HG03520 (cell line): ENCODE results near the gene SPAG16.
"Not testable (repeated sequence)": the region's sequence is repeated elsewhere in the genome, so short reads cannot be mapped to it uniquely, and the experiment has no call there.

ENCODE experiments used
- ATAC-seq: cut with Tn5 transposase; IDR thresholded peaks from one replicate; pipeline ENCODE4 v1.9.1; 2021; ENCODE audit warnings: mild to moderate bottlenecking, moderate library complexity; ENCODE audit not compliant: unreplicated experiment

Gene SPAG16

DNA sequence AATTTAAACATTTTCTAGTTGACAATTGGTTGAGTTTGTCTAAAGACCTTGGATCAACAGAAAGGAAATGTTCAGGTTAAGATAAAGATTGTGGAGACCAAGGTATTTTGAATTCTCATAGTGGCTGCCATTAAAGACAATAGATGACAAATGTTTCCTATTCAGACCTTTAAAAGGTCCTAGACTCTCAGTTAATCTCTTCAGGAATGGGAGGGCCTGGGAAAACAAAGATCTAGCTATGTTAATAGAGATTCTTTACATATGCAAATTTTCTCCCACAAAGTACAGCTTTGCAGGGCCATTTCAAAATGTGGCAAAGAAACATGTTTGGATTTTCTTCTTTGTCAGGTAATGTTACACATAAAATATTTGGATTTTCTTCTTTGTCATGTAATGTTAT is 403.9 kb downstream of the SPAG16 start:
- ATAC-seq = no peak

GRCh38 chr2:213688825-213689224 is 404.6 kb downstream of the SPAG16 start:
- ATAC-seq = not testable (repeated sequence)

DNA sequence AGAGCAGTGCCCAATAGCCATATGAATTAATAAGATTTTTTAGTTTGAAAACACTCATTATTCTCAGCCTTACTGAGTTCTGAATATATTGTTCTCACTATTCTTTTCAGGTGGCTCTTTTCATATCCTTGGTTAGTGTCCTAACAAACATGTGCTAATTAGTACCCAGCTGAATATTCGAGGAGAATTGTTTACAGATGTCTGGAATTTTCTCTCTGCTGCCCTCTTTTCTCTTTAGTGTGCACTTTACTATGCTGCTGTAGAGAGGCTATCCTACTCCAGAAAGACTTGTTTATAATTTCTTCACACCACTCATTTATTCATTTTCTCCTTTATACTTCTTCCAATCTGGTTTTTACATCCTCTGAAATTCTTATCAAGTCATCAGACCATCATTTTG is 405.3 kb downstream of the SPAG16 start:
- no peak for ATAC-seq

DNA sequence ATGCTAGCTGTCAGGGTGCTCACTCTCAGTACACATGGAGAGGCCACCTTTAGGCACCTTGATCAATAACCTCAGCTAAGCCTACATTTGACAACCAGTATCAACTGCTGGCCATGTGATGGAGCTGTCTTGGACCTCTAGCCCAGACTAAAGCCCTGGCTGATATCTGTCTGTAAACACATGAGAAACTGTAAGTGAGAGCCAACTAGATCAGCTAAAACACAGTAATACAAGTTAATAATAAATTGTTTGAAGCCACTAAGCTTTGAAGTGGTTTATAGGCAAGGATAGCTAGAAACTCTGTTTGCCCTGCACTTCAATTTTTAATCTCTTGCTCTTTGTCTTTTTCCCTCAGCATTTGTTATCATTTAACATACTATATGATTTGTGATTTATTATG is 407.1 kb downstream of the SPAG16 start:
- ATAC-seq = no peak

- ATAC-seq = peak; percentile 62
Observed at GRCh38 chr2:213696442-213696841, 412.2 kb downstream of the SPAG16 start.

- ATAC-seq = not testable (repeated sequence)
Observed at GRCh38 chr2:213701365-213701764, 417.1 kb downstream of the SPAG16 start.

DNA sequence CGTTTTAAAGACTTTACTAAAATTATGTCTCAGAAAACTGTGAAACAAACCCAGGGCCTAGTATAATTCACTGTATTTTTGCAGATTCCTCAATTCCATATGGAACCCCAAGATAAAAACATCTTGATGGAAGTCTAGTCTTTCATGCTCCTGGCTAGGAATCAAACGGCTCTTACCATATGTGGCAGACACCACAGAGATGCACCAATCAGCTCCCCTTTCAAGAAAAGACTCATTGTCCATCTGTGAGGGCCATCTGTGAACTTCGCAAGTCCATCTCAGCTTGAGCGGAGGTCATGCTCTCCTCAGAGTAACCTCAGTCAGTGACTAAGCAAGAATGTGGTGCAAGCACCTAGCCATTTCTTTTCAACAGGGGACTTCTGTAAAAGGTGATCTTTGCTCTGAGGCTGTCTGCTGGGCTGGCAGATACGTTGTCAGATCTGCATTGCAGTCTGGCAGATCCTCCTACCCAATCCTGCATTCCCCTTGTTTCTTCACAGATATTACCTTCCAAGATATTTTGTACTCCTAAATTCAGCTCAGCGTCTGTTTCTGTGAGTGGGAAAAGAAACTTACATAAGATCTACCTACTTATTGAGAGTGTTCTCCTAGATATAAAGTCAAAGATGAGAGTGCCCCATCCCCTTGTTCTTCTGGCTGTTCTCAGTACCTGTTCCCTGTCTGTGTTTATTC is 419.3 kb downstream of the SPAG16 start:
- no peak for ATAC-seq

- no peak for ATAC-seq
Observed at GRCh38 chr2:213710164-213710563, 425.9 kb downstream of the SPAG16 start.

DNA sequence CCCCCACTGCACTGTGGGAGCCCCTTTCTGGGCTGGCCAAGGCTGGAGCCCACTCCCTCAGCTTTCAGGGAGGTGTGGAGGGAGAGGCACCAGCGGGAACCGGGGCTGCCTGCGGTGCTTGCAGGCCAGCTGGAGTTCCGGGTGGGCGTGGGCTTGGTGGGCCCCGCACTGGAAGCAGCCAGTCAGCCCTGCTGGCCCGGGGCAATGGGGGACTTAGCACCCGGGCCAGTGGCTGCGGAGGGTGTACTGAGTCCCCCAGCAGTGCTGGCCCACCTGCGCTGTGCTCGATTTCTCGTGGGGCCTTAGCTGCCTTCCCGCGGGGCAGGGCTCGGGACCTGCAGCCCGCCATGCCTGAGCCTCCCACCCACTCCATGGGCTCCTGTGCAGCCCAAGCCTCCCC is 434.1 kb downstream of the SPAG16 start:
- not testable (repeated sequence) for ATAC-seq

DNA sequence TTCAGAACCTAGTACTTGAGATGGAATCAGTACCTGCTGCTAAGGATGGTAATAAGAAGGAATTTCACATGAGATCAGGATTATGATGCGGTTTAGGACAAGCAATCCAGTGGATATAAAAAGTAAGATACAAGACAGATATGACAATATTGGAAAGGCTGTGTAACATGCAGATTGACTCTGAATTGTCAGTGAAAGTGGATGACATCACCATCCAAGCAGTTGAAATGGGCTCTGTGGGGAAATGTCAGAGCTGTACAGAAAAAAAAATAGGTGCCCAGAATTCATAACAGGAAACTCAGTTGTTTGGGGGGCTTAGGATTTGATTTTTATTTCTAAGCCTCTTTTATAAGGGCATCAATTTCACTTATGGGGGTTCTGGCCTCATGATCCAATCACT is 438.3 kb downstream of the SPAG16 start:
- no peak for ATAC-seq

- ATAC-seq = no peak
Observed at GRCh38 chr2:213723041-213723560, 438.8 kb downstream of the SPAG16 start.

- ATAC-seq = no peak
Observed at GRCh38 chr2:213723707-213724106, 439.4 kb downstream of the SPAG16 start.

GRCh38 chr2:213726101-213726500 is 441.8 kb downstream of the SPAG16 start:
- no peak for ATAC-seq

DNA sequence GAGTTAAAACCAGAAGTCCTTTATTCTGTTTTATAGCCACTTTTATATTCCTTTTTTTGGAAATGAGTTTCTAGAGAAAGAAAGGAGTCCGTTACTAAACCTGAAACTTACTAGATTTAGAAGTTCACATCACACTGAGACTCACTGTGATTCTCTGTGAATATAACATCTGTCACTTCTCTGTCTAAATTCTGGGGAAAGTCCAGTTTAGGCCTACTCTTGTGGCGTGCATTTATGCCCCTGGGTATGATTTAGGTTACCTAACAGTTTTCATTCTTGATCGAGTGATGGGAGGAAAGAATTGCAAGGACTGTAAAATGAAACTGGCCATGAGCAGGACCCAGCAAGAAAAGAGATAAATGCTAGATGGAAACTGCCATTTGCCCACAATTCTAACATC is 449.6 kb downstream of the SPAG16 start:
- peak; percentile 91 for ATAC-seq

GRCh38 chr2:213740453-213740852 is 456.2 kb downstream of the SPAG16 start:
- peak; percentile 97 for ATAC-seq

- ATAC-seq = peak; percentile 87
Observed at GRCh38 chr2:213751446-213751845, 467.2 kb downstream of the SPAG16 start.

GRCh38 chr2:213752575-213752974 is 468.3 kb downstream of the SPAG16 start:
- no peak for ATAC-seq

DNA sequence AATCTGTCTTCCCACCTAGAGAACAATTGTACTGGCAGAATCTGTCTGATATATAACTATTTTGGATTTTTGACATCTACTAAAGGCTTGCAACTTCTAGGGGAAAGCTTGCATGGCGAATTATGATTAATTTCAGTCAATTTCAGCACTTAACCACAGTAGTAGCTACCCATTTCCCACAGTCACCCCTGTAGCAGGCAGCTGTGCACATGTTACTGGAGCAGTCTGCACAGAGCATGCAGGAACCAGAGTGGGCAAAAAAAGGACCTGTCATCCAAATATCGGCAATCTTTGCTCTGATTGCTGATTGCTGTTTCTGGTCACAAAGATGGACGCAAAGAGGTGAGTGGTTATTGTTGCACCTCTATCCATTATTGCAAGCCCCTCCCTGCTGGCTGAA is 473.3 kb downstream of the SPAG16 start:
- ATAC-seq = no peak

DNA sequence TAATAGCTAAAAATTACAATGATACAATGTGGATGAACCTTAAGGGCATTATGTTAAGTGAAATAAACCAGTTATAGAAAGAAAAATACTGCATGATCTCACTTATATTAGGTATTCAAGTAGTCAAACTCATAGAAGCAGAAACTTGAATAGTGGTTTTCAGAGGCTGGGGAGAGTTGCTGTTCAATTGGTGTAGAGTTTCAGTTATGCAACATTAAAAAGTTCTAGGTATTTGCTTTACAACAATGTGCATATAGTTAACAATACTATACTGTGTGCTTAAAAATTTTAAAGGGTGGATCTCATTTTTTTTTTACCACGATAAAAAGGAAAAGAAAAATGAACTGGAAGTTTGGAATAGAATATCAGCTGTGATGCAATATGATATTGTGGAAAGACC is 479.1 kb downstream of the SPAG16 start:
- no peak for ATAC-seq

DNA sequence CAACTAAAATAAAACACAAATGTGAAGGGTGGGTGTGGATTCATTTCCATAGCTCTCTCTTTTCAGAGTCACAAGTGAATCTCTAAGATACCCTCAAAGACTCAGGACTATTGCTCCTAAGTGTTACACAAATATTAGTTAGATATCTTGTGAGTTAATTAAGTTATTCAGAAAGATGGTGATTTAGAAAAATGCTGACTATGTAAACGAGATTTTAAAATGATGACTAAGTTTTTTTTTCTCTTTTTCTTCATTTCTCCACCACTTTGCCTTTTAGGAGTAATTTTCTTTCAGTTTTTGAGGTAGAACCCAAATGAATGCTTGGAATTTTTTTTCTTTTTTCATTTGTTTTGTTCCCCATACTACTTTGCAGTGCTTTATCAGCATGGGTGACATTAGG is 479.7 kb downstream of the SPAG16 start:
- ATAC-seq = no peak

GRCh38 chr2:213764849-213765248 is 480.6 kb downstream of the SPAG16 start:
- ATAC-seq = no peak

- ATAC-seq = peak; percentile 30
Observed at GRCh38 chr2:213766062-213766461, 481.8 kb downstream of the SPAG16 start.

GRCh38 chr2:213766465-213766901 is 482.2 kb downstream of the SPAG16 start:
- ATAC-seq = peak; percentile 96
